GM12872 (cell line): ENCODE results near the gene PEA15.

ENCODE experiments used
- TF ChIP-seq, protein P1 (sequence below): IDR thresholded peaks from 3 replicates; pipeline ENCODE4 v1.5.1; 2011; ENCODE audit warnings: low read depth, mild to moderate bottlenecking, low read length, moderate library complexity; ENCODE audit not compliant: insufficient read depth

Gene PEA15

DNA sequence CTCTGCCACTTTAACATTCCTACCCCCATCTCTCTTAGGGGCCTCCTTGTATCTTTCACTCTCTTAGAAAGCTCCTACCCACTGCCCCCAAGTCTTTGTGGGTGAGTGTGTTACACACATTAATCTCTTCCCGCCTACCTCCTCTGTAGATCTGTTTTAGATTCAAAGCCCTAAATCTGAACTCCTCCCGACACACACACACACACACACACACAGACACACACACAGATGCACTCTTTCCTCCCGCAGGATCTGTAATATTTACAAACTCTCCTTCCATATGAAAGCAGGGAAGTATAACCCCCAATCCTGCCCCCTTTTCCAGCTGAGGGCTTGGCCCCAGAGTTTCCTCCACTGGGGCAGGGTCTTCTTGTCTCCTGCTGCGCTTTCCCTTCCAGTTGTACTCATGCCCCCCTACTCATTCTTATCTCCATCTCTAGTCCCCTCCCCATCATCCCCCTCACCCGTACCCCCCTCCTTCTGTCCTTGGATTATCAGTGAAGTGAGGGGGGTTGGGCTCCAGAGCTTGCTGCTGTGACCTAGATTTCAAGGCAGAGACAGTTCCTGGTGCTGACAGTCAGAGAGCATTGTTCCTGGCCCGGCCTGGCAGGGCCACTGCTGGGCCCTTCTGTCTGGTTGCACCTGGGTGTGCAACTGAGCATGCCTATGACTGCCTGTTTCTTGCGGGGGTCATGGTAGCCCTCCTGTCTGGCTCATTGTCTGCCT is 4.3 kb downstream of the PEA15 start:
- TF ChIP-seq, protein P1, sequence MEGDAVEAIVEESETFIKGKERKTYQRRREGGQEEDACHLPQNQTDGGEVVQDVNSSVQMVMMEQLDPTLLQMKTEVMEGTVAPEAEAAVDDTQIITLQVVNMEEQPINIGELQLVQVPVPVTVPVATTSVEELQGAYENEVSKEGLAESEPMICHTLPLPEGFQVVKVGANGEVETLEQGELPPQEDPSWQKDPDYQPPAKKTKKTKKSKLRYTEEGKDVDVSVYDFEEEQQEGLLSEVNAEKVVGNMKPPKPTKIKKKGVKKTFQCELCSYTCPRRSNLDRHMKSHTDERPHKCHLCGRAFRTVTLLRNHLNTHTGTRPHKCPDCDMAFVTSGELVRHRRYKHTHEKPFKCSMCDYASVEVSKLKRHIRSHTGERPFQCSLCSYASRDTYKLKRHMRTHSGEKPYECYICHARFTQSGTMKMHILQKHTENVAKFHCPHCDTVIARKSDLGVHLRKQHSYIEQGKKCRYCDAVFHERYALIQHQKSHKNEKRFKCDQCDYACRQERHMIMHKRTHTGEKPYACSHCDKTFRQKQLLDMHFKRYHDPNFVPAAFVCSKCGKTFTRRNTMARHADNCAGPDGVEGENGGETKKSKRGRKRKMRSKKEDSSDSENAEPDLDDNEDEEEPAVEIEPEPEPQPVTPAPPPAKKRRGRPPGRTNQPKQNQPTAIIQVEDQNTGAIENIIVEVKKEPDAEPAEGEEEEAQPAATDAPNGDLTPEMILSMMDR, result no peak

DNA sequence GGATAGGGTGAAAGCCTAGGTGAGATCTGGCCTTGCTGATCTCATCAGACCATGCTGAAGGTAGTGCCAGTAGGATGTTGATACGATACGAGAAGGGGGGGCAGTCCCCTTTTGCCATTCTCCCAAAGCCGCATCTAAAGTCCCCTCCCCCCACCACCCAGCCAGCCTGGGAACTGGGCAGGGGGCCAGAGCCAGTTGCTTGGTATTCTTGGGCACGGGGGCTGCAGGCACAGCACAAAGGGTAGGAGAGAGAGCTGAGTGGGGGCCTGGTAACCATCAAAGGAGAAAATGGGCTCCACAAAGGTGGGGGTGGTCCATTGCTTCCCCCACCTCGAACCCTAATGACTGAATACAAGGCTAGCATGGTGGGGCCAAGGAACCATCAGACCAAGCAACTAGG is 5.4 kb downstream of the PEA15 start:
- TF ChIP-seq, protein P1, result no peak

DNA sequence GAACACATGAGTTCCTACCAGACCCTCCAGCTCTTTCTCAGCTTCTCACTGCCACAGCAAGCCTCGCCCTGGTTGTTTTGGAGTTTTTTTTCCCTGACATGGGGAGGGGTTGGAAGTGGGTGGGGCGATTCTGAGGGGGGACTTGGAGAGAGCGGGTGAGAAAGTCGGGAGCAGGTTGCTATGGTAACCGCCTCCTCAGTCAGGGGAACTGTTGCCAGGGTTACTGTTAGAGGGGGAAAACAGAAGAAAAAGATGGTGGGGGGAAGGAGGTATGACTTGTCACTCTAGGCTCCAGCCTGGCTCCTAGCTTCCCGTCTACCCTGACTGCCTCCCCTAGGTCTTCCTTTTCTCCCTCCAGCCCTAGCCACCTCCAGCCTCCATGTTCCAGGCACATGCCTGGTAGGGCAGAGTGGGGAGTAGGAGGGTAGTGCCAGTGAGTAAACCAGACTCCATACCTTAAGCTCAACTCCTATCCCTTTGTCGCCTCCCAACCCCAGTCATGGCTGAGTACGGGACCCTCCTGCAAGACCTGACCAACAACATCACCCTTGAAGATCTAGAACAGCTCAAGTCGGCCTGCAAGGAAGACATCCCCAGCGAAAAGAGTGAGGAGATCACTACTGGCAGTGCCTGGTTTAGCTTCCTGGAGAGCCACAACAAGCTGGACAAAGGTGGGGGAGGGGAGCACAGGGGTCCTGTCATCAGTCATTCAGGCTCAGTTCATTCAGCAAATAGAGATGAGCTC is 6.0 kb downstream of the PEA15 start:
- TF ChIP-seq, protein P1, result no peak

DNA sequence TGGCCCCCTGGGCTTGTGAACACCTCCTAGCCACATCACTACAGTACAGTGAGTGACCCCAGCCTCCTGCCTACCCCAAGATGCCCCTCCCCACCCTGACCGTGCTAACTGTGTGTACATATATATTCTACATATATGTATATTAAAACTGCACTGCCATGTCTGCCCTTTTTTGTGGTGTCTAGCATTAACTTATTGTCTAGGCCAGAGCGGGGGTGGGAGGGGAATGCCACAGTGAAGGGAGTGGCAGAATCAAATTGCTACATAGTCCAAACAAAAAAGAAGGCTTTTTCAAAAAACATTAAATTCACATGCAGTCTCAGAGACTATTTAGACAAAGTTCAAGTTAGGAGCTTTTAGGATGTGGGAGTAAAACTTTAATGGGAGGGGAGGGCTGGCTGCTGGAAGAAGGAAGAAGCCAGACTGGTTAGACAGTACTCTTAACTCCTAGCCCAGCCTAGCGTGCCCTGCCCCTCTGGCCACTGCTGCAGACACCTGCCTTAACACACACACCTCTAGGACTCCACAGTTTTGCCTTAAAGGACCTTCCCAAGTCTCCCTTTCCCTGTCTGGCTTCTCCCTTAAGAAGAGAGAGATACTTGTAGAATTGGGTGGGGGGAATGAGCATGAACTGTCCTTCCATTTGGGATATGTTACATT is 9.4 kb downstream of the PEA15 start:
- TF ChIP-seq, protein P1, result no peak

DNA sequence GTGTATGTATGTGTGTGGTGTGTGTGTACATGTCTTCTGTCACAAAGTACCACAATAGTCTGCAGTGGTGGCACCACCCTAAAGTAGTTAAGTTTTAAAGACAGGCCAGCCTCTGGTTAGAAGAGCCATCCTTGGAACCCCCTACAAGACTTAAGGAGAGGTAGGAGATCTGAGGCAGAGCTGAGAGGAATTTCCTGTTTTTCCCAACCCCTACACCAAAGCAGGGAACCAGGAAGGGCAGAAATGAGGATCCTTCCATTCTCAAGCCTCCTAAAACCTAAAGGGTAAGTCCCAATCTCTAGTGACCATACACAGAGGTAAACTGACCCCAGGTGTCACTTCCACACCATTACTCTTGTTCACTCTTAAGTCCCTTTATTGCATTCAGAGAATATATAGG is 11.1 kb downstream of the PEA15 start:
- TF ChIP-seq, protein P1, result no peak

DNA sequence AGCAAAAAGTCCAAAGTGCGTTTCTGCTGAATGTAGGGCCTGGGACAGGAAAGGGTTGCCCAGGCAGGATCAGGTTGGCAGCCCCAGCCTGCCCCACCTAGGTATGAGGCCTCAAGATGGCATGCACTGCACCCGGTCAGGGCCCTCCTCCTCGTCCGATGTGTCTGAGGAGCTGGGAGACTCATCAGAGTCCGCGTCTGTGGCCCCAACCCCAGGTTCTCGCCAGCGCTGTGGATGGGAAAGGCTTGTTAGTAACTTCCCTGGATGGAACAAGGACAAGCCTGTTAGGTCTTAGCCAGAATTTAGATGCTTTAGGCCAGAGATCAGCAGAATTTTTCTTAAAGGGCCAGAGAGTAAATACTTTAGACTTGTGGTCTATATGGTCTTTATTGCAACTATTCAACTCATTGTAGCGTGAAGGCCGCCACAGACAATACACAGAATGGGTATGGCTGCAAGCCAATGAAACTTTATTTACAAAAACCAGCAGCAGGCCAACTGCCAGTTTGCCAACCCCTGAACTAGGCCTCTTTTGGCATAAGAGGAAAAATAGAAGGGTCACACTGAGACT is 12.4 kb downstream of the PEA15 start:
- TF ChIP-seq, protein P1, result no peak
